Measurements from ENCODE around the gene AIF1.

- TF ChIP-seq, protein P1, sequence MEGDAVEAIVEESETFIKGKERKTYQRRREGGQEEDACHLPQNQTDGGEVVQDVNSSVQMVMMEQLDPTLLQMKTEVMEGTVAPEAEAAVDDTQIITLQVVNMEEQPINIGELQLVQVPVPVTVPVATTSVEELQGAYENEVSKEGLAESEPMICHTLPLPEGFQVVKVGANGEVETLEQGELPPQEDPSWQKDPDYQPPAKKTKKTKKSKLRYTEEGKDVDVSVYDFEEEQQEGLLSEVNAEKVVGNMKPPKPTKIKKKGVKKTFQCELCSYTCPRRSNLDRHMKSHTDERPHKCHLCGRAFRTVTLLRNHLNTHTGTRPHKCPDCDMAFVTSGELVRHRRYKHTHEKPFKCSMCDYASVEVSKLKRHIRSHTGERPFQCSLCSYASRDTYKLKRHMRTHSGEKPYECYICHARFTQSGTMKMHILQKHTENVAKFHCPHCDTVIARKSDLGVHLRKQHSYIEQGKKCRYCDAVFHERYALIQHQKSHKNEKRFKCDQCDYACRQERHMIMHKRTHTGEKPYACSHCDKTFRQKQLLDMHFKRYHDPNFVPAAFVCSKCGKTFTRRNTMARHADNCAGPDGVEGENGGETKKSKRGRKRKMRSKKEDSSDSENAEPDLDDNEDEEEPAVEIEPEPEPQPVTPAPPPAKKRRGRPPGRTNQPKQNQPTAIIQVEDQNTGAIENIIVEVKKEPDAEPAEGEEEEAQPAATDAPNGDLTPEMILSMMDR (conservative IDR thresholded peaks at IDR 0.05) = no peak
- no peak for TF ChIP-seq ZFX (IDR thresholded peaks at IDR 0.05)
Observed at GRCh38 chr6:31640612-31641011, 25.6 kb downstream of the AIF1 start.
